Neural cell (in vitro differentiated cells): ENCODE results near the gene RPL19.

Source experiments
- CTCF ChIP-seq: fragments of 450-650 bp; IDR thresholded peaks from 2 replicates; pipeline ENCODE4 v1.5.1; 2014; ENCODE audit warnings: antibody characterized with exemption, mild to moderate bottlenecking, moderate library complexity; ENCODE audit not compliant: poor library complexity, severe bottlenecking
- EP300 ChIP-seq: fragments of 450-650 bp; conservative IDR thresholded peaks from 2 replicates; pipeline ENCODE4 v1.6.1; 2014; ENCODE audit warnings: antibody characterized with exemption, mild to moderate bottlenecking, moderate library complexity; ENCODE audit not compliant: poor library complexity, severe bottlenecking
- TAF1 ChIP-seq: IDR thresholded peaks from 2 replicates; pipeline ENCODE4 v1.6.1; 2012; ENCODE audit warnings: low read depth

- TF ChIP-seq CTCF = no peak
- no peak for TF ChIP-seq EP300
- no peak for TF ChIP-seq TAF1
Observed at GRCh38 chr17:39173080-39173479, 27.0 kb upstream of the RPL19 start.
